GM19239 (cell line): ENCODE measurements around the gene CYP2W1.

ENCODE experiments used
- DNase-seq: peaks from one replicate; pipeline ENCODE4 v3.0.0; 2011; ENCODE audit warnings: low spot score; ENCODE audit not compliant: insufficient read length
- FAIRE-seq: peaks from 2 replicates; lab custom pipeline; 2011; peaks lifted over from hg19 to GRCh38; lab: Jason Lieb, UNC

Gene CYP2W1

GRCh38 chr7:978416-979091 lies 4.4 kb upstream of the CYP2W1 start:
- FAIRE-seq: no peak

GRCh38 chr7:979151-979550 lies 3.8 kb upstream of the CYP2W1 start:
- FAIRE-seq (no peak), DNase-seq (no peak)

More at GRCh38 chr7:978416-979091, 4.4 kb upstream of the CYP2W1 start:
- no peak for DNase-seq

GRCh38 chr7:979886-980571 lies 3.0 kb upstream of the CYP2W1 start:
- FAIRE-seq (peak; percentile 23), DNase-seq (no peak)

GRCh38 chr7:981793-982510 lies 1.0 kb upstream of the CYP2W1 start:
- no peak for DNase-seq
- no peak for FAIRE-seq

GRCh38 chr7:982511-983003 lies 424 bp upstream of the CYP2W1 start:
- FAIRE-seq (no peak), DNase-seq (no peak)

- no peak for FAIRE-seq
- DNase-seq: no peak
Measured at GRCh38 chr7:983616-984071, 663 bp downstream of the CYP2W1 start.

- FAIRE-seq (no peak), DNase-seq (no peak)
Measured at GRCh38 chr7:984361-985126, 1.6 kb downstream of the CYP2W1 start.

- DNase-seq: no peak
- FAIRE-seq: no peak
Measured at GRCh38 chr7:985127-985416, 2.1 kb downstream of the CYP2W1 start.

- FAIRE-seq (no peak), DNase-seq (no peak)
Measured at GRCh38 chr7:985915-986741, 3.1 kb downstream of the CYP2W1 start.

- no peak for DNase-seq
- FAIRE-seq: no peak
Measured at GRCh38 chr7:986766-987751, 4.1 kb downstream of the CYP2W1 start.

- no peak for FAIRE-seq
- DNase-seq: no peak
Measured at GRCh38 chr7:987909-988308, 4.9 kb downstream of the CYP2W1 start.

GRCh38 chr7:988426-988911 lies 5.5 kb downstream of the CYP2W1 start:
- DNase-seq (no peak), FAIRE-seq (no peak)

GRCh38 chr7:988963-989529 lies 6.1 kb downstream of the CYP2W1 start:
- FAIRE-seq: no peak
- no peak for DNase-seq

GRCh38 chr7:990352-990932 lies 7.5 kb downstream of the CYP2W1 start:
- FAIRE-seq (no peak), DNase-seq (no peak)

- FAIRE-seq (no peak), DNase-seq (no peak)
Measured at GRCh38 chr7:990933-991728, 8.2 kb downstream of the CYP2W1 start.

GRCh38 chr7:991729-992656 lies 9.0 kb downstream of the CYP2W1 start:
- DNase-seq: no peak
- no peak for FAIRE-seq
